WI38 (cell line): ENCODE measurements around the gene SPRR4.

Experiments used
- H3K4me3 ChIP-seq: 2 replicates; pipeline ENCODE4 v1.5.1; 2011; ENCODE audit warnings: low read depth, mild to moderate bottlenecking, control low read depth, low read length
- CTCF ChIP-seq: IDR thresholded peaks from 2 replicates; pipeline ENCODE4 v1.5.1; 2012; ENCODE audit warnings: low read depth, mild to moderate bottlenecking, control low read depth, low read length

Gene SPRR4

GRCh38 chr1:152941037-152941711 lies 29.3 kb upstream of the SPRR4 start:
- no peak for TF ChIP-seq CTCF
- H3K4me3 ChIP-seq = no peak overlapping the region

DNA sequence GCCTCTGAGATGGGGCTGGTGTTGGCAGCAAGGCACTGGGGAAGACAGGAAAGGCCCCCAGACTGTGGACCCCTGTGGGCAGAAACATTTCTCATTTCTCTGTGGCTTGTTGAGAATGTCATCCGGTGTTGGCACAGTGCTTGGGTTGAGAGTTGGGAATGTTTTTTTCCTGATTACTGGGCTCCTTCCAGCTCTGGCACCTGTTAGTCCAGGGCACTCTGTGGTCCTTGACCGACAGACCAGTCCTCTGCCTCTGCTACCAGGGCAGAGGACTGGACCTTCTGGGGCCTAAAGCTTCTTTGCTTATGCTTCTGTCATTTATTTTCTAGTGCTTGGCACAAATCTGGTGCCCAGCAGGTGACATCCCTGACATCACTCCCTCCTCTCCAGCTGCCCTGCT lies 28.3 kb upstream of the SPRR4 start:
- no peak overlapping the region for H3K4me3 ChIP-seq
- no peak for TF ChIP-seq CTCF

DNA sequence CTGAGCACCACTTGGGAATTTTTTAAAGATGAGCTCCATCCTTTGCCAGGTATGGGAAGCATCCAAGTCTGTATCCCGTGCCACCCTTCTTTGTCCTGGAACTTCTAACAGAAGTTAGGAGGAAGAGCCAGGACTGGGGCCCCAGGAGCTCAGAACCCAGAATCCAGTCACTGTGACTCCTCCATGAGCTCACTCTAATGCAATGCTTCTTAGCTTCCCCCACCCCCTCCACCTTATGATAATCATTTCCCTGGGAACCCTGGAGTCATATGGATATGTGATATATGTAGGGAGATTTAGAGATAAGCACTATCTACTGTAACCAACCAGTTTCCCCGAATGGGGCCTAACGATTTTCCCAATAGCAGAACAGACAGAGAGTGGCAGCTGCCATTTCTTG lies 24.2 kb upstream of the SPRR4 start:
- TF ChIP-seq CTCF = no peak
- no peak overlapping the region for H3K4me3 ChIP-seq

DNA sequence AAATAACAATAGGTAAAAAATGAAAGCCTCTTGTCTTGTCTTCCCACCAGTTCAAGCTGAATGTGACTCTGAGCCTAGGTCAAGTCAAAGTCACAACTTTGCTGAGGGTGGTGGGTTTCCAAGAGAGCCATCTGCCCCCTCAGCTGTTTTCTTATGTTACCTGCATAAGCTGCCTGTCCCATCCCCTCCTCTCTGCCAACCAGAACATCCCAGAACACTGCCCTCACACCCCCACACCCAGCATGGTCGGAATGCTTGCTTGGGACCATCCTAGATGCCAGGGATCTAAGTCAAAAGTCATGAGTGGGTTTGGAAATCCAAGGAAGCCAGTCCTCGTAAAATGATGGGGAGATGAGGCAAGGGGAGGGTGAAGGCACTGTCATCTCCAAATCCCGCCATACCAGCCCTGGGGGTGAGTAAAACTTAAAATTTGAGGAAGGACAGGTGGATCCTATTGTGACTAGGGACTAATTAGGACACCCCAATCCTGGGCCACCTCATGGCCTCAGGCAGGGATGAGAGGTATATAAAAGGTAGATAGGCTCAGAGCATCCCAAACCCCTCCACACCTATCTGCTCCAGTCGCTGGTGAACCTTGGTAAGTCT lies 23.7 kb upstream of the SPRR4 start, which contains the start of gene SPRR5:
Gene SPRR5, plus strand, starts transcription at position 556 of the 606 bp plus-strand sequence. CDS start 1,349 bp downstream, outside the sequence.
- no peak within 1 kb of the TSS for H3K4me3 ChIP-seq
- TF ChIP-seq CTCF = no peak

GRCh38 chr1:152951711-152952110 lies 18.7 kb upstream of the SPRR4 start:
- TF ChIP-seq CTCF = no peak
- H3K4me3 ChIP-seq = no peak overlapping the region

DNA sequence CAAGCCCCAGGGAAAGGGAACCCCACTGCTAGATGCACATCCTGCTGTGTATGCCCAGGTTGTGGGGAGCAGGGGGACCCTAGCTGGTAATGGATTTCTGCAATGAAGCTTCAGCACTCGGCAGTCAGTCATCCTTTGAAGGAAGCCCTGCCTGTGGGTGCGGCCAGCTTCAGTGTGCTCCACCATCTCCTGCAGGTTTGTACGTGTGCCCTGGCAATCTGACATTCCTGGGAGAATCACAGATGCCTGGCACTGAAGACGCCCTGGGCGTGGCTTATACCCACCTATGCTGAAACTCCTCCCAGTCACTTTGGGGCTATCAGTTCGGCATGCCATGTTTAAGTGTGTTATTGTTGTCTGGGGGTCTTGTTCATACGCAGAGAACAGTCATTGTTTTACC lies 16.7 kb upstream of the SPRR4 start:
- H3K4me3 ChIP-seq = no peak overlapping the region
- TF ChIP-seq CTCF = no peak

DNA sequence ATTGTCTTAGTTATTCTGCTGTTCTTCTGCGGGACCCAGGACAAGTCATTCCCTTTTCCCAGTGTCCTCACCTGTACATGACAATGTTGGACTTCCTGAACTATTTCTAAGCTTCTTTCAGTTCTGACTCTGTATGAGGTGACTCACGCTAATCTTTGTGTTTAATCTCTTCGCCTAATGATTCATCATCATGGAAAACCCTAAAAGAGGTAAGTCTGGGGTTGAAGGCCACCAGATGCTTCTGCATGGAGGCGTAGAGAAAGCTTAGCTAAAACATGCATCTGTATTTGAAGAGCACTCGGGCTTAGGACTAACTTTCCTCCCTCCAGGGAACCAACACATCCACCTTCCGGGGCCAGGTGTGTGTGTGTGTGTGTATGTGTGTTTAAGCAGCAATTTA lies 16.0 kb upstream of the SPRR4 start:
- H3K4me3 ChIP-seq = no peak overlapping the region
- TF ChIP-seq CTCF = no peak
